Sigmoid colon (tissue), 7 donors: ENCODE measurements around the gene USP6. TPM values are rescaled to one million over a fixed set of nuclear protein-coding genes. Genes with fewer than 3 reads are reported as not detected.

ENCODE experiments used
- polyA plus RNA-seq, 3 donors: library from polyadenylated mRNA; stranded (reverse); fragments of 200-250 nt; gene quantifications; one replicate each; pipeline ENCODE4 v1.2.3, GENCODE V29; 2013
- small RNA-seq, 3 donors: library from RNA; depleted of rRNA; stranded (forward); fragments of <200 nt; gene quantifications; one replicate each; pipeline ENCODE3, GENCODE V24; 2016
- total RNA-seq, 4 donors: library from RNA; depleted of rRNA; stranded (reverse); fragments of >200 nt; gene quantifications; one replicate each; pipeline ENCODE4 v1.1.0, GENCODE V29; 2016
- donor health status: healthy with polysubstance abuse.
- donor health status: Bipolar disorder and iron deficiency.
- donor health status: healthy.

Gene USP6
- total and polyA plus RNA-seq, 7 donors = 0.06 to 2.5 TPM; not detected in 5

Small RNAs within 50 kb of the gene (small RNA-seq; reads per million reads assigned to genes)
- 0 reads per million in 3 donors for gene AC012146.4

Other genes with a start within 250 kb of the USP6 start
- gene C17orf107, start 216.5 kb upstream of the USP6 start, total RNA-seq = 1 to 10 TPM in 1 of 4 donors, under 1 TPM in 3; 0.68 to 2.8 (median 0.85) TPM
- 1 to 10 TPM in 1 of 3 donors, under 1 TPM in 2; under 0.01 to 1.7 (median 0.69) TPM for gene C17orf107, start 216.5 kb upstream of the USP6 start, polyA plus RNA-seq
- under 1 TPM in 3 of 4 donors, not detected in 1; 0.49 to 0.55 (median 0.54) TPM for gene CHRNE, start 212.9 kb upstream of the USP6 start, total RNA-seq
- under 1 TPM in 2 of 3 donors, not detected in 1; 0.46 to 0.57 TPM for gene CHRNE, start 212.9 kb upstream of the USP6 start, polyA plus RNA-seq
- gene GP1BA, start 183.8 kb upstream of the USP6 start, total RNA-seq = not detected
- 1 to 10 TPM in 1 of 3 donors, not detected in 2; 1.1 TPM for gene GP1BA, start 183.8 kb upstream of the USP6 start, polyA plus RNA-seq
- 10 to 100 TPM; 41.0 to 60.3 (median 48.6) TPM for gene SLC25A11, start 176.0 kb upstream of the USP6 start, total RNA-seq
- gene SLC25A11, start 176.0 kb upstream of the USP6 start, polyA plus RNA-seq = 10 to 100 TPM; 57.7 to 82.8 (median 79.9) TPM
- 10 to 100 TPM; 51.2 to 71.2 (median 60.3) TPM for gene RNF167, start 175.8 kb upstream of the USP6 start, total RNA-seq
- gene RNF167, start 175.8 kb upstream of the USP6 start, polyA plus RNA-seq = 100 to 1,000 TPM in 1 of 3 donors, 10 to 100 TPM in 2; 45.0 to 120 (median 83.9) TPM
- gene PFN1, start 167.5 kb upstream of the USP6 start, total RNA-seq = 1,000 to 10,000 TPM in 1 of 4 donors, 100 to 1,000 TPM in 3; 690 to 1,141 (median 828) TPM
- gene PFN1, start 167.5 kb upstream of the USP6 start, polyA plus RNA-seq = 1,000 to 10,000 TPM in 1 of 3 donors, 100 to 1,000 TPM in 2; 853 to 1,404 (median 948) TPM
- 1 to 10 TPM; 2.5 to 9.1 (median 5.1) TPM for gene ENO3, start 164.9 kb upstream of the USP6 start, total RNA-seq
- gene ENO3, start 164.9 kb upstream of the USP6 start, polyA plus RNA-seq = 10 to 100 TPM in 1 of 3 donors, 1 to 10 TPM in 1, under 1 TPM in 1; 0.69 to 10.3 (median 5.4) TPM
- gene SPAG7, start 148.2 kb upstream of the USP6 start, total RNA-seq = 10 to 100 TPM; 42.6 to 84.5 (median 72.3) TPM
- 10 to 100 TPM; 67.8 to 79.3 (median 73.9) TPM for gene SPAG7, start 148.2 kb upstream of the USP6 start, polyA plus RNA-seq
- gene CAMTA2, start 128.4 kb upstream of the USP6 start, total RNA-seq = 10 to 100 TPM in 3 of 4 donors, 1 to 10 TPM in 1; 9.9 to 24.6 (median 21.7) TPM
- gene CAMTA2, start 128.4 kb upstream of the USP6 start, polyA plus RNA-seq = 10 to 100 TPM; 35.1 to 64.5 (median 42.0) TPM
- 1 to 10 TPM in 2 of 4 donors, under 1 TPM in 2; 0.36 to 3.0 (median 1.5) TPM for gene INCA1, start 118.5 kb upstream of the USP6 start, total RNA-seq
- gene INCA1, start 118.5 kb upstream of the USP6 start, polyA plus RNA-seq = 1 to 10 TPM; 2.2 to 3.6 (median 2.3) TPM
- 100 to 1,000 TPM in 1 of 4 donors, 10 to 100 TPM in 3; 46.4 to 101 (median 81.0) TPM for gene KIF1C, start 118.1 kb upstream of the USP6 start, total RNA-seq
- 100 to 1,000 TPM in 2 of 3 donors, 10 to 100 TPM in 1; 83.3 to 164 (median 108) TPM for gene KIF1C, start 118.1 kb upstream of the USP6 start, polyA plus RNA-seq
- gene SLC52A1, start 80.6 kb upstream of the USP6 start, total RNA-seq = not detected
- under 1 TPM in 2 of 3 donors, not detected in 1; 0.23 to 0.74 TPM for gene SLC52A1, start 80.6 kb upstream of the USP6 start, polyA plus RNA-seq
- gene ZFP3, start 37.6 kb upstream of the USP6 start, total RNA-seq = 1 to 10 TPM; 4.3 to 6.1 (median 5.3) TPM
- gene ZFP3, start 37.6 kb upstream of the USP6 start, polyA plus RNA-seq = 1 to 10 TPM; 2.4 to 3.2 (median 2.8) TPM
- 10 to 100 TPM in 3 of 4 donors, 1 to 10 TPM in 1; 5.7 to 15.3 (median 12.7) TPM for gene ZNF232, start 4.2 kb upstream of the USP6 start, total RNA-seq
- 1 to 10 TPM; 4.8 to 8.7 (median 6.0) TPM for gene ZNF232, start 4.2 kb upstream of the USP6 start, polyA plus RNA-seq
- gene ZNF594, start 75.8 kb downstream of the USP6 start, total RNA-seq = 10 to 100 TPM; 15.5 to 24.3 (median 16.9) TPM
- gene ZNF594, start 75.8 kb downstream of the USP6 start, polyA plus RNA-seq = 1 to 10 TPM in 1 of 3 donors, under 1 TPM in 1, not detected in 1; 0.23 to 3.8 TPM
- gene SCIMP, start 118.8 kb downstream of the USP6 start, total RNA-seq = 10 to 100 TPM in 1 of 4 donors, 1 to 10 TPM in 3; 1.1 to 15.5 (median 3.8) TPM
- gene SCIMP, start 118.8 kb downstream of the USP6 start, polyA plus RNA-seq = 10 to 100 TPM in 1 of 3 donors, 1 to 10 TPM in 1, under 1 TPM in 1; 0.60 to 11.1 (median 8.8) TPM
- 10 to 100 TPM; 39.8 to 52.9 (median 46.4) TPM for gene RABEP1, start 166.3 kb downstream of the USP6 start, total RNA-seq
- gene RABEP1, start 166.3 kb downstream of the USP6 start, polyA plus RNA-seq = 10 to 100 TPM; 12.7 to 19.0 (median 14.4) TPM